Endothelial cell of hepatic sinusoid (primary cell): Measurements from ENCODE around the gene FYB1.
"Not testable (repeated sequence)": the region's sequence is repeated elsewhere in the genome, so short reads cannot be mapped to it uniquely, and the experiment has no call there.

Experiments
- in situ Hi-C: cut with HindIII; loops from 2 replicates; pipeline ENCODE4 v1.10.0; 2017; ENCODE audit warnings: low sequenced_read_pairs

The FYB1 gene

GRCh38 chr5:39219437-39219836 lies at the start of gene FYB1:
Gene FYB1, minus strand, starts transcription at chr5:39219563. Its CDS starts 16,603 bp downstream, at chr5:39202960.
- in situ Hi-C loops, result no loop called here

- in situ Hi-C loops, result no loop called here
Observed at GRCh38 chr5:39267186-39267585, 47.8 kb upstream of the FYB1 start.

GRCh38 chr5:39266442-39266841 lies 47.1 kb upstream of the FYB1 start:
- in situ Hi-C loops, result no loop called here

- in situ Hi-C loops, result no loop called here
Observed at GRCh38 chr5:39264528-39264927, 45.2 kb upstream of the FYB1 start.

- in situ Hi-C loops, result no loop called here
Observed at GRCh38 chr5:39262981-39263380, 43.6 kb upstream of the FYB1 start.

- in situ Hi-C loops, result no loop called here
Observed at GRCh38 chr5:39260095-39260494, 40.7 kb upstream of the FYB1 start.

GRCh38 chr5:39257554-39257953 lies 38.2 kb upstream of the FYB1 start:
- in situ Hi-C loops, result loop anchor here (5.0 kb wide), 1 partner anchor 55 kb away; no protein-coding TSS in a partner anchor

GRCh38 chr5:39256477-39257235 lies 37.3 kb upstream of the FYB1 start:
- in situ Hi-C loops, result loop anchor here (5.0 kb wide), 1 partner anchor 56 kb away; no protein-coding TSS in a partner anchor

GRCh38 chr5:39255406-39255805 lies 36.0 kb upstream of the FYB1 start:
- in situ Hi-C loops, result loop anchor here (5.0 kb wide), 1 partner anchor 57 kb away; no protein-coding TSS in a partner anchor

GRCh38 chr5:39254671-39255070 lies 35.3 kb upstream of the FYB1 start:
- in situ Hi-C loops, result loop anchor here (5.0 kb wide), 1 partner anchor 58 kb away; no protein-coding TSS in a partner anchor

GRCh38 chr5:39253196-39253595 lies 33.8 kb upstream of the FYB1 start:
- in situ Hi-C loops, result no loop called here

- in situ Hi-C loops, result no loop called here
Observed at GRCh38 chr5:39249564-39250274, 30.4 kb upstream of the FYB1 start.

GRCh38 chr5:39249069-39249468 lies 29.7 kb upstream of the FYB1 start:
- in situ Hi-C loops, result no loop called here

GRCh38 chr5:39240750-39241149 lies 21.4 kb upstream of the FYB1 start:
- in situ Hi-C loops, result no loop called here

GRCh38 chr5:39238366-39239105 lies 19.2 kb upstream of the FYB1 start:
- in situ Hi-C loops, result no loop called here

- in situ Hi-C loops, result no loop called here
Observed at GRCh38 chr5:39236718-39237117, 17.4 kb upstream of the FYB1 start.

- in situ Hi-C loops, result no loop called here
Observed at GRCh38 chr5:39235648-39236047, 16.3 kb upstream of the FYB1 start.

GRCh38 chr5:39234494-39234893 lies 15.1 kb upstream of the FYB1 start:
- in situ Hi-C loops, result not testable (repeated sequence)

GRCh38 chr5:39233783-39234182 lies 14.4 kb upstream of the FYB1 start:
- in situ Hi-C loops, result no loop called here

- in situ Hi-C loops, result no loop called here
Observed at GRCh38 chr5:39231705-39232525, 12.6 kb upstream of the FYB1 start.
